ENCODE data around the gene CES2.

The CES2 gene

GRCh38 chr16:66888647-66889615 is 46.4 kb upstream of the CES2 start:
- no peak overlapping the region for H3K4me2 ChIP-seq (ENCODE audit: low read depth, low read length)
- TF ChIP-seq EZH2 (optimal IDR thresholded peaks at IDR 0.05; ENCODE audit: low read depth, low read length), result no peak
- TF ChIP-seq, protein P1, sequence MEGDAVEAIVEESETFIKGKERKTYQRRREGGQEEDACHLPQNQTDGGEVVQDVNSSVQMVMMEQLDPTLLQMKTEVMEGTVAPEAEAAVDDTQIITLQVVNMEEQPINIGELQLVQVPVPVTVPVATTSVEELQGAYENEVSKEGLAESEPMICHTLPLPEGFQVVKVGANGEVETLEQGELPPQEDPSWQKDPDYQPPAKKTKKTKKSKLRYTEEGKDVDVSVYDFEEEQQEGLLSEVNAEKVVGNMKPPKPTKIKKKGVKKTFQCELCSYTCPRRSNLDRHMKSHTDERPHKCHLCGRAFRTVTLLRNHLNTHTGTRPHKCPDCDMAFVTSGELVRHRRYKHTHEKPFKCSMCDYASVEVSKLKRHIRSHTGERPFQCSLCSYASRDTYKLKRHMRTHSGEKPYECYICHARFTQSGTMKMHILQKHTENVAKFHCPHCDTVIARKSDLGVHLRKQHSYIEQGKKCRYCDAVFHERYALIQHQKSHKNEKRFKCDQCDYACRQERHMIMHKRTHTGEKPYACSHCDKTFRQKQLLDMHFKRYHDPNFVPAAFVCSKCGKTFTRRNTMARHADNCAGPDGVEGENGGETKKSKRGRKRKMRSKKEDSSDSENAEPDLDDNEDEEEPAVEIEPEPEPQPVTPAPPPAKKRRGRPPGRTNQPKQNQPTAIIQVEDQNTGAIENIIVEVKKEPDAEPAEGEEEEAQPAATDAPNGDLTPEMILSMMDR (IDR thresholded peaks at IDR 0.05; ENCODE audit: low read length), result no peak
- no peak for TF ChIP-seq EZH2phosphoT487 (IDR thresholded peaks at IDR 0.05; ENCODE audit: low read length)
- no peak for DNase-seq
- H4K20me1 ChIP-seq (ENCODE audit: insufficient read depth, low read length), result 0 out of 2 replicates have a peak, but pooled peaks cover 4% of the 10 kb centered on the region
- no peaks in the 10 kb centered on the region for H3K9me3 ChIP-seq (replicated peaks; ENCODE audit: insufficient read depth, low read length)
- H3K4me3 ChIP-seq (ENCODE audit: low read length), result no peak overlapping the region
- no peaks in the 10 kb centered on the region for H3K27me3 ChIP-seq (replicated peaks; ENCODE audit: insufficient read depth, low read length)
- H3K36me3 ChIP-seq (replicated peaks; ENCODE audit: insufficient read depth, low read length), result peaks cover 6% of the 10 kb centered on the region
- H3F3A ChIP-seq (ENCODE audit: insufficient read depth, low read length), result no peaks in the 10 kb centered on the region
- no peaks in the 10 kb centered on the region for H3K9me2 ChIP-seq (replicated peaks; ENCODE audit: insufficient read depth, low read length)
- H3K4me1 ChIP-seq (ENCODE audit: low read length), result no peaks in the 10 kb centered on the region
- no peak overlapping the region for H3K9ac ChIP-seq (ENCODE audit: low read length)
- H2AFZ ChIP-seq (ENCODE audit: low read length), result no peak overlapping the region
- no peak overlapping the region for H3K27ac ChIP-seq (ENCODE audit: low read length)
- H3K79me2 ChIP-seq (ENCODE audit: low read length), result peaks cover 29% of the 10 kb centered on the region

DNA sequence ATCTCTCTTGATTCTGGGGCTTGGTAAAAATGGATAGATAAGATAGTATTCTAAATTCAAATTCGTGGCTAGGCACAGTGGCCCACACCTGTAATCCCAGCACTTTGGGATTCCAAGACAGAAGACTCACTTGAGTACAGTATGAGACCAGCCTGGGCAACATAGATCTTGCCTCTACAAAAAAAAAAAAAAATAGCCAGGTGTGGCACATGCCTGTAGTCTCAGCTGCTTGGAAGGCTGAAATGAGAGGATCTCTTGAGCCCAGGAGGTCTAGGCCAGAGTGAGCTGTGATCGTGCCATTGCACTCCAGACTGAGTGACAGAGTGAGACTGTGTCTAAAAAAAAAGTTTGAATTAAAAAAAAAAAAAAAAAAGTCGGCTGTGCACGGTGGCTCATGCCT is 45.7 kb upstream of the CES2 start:
- no peak overlapping the region for H2AFZ ChIP-seq (ENCODE audit: low read length)
- H3F3A ChIP-seq (ENCODE audit: insufficient read depth, low read length), result no peaks in the 10 kb centered on the region
- H3K9me3 ChIP-seq (replicated peaks; ENCODE audit: insufficient read depth, low read length), result no peaks in the 10 kb centered on the region
- no peak overlapping the region for H3K9ac ChIP-seq (ENCODE audit: low read length)
- no peak overlapping the region for H3K27ac ChIP-seq (ENCODE audit: low read length)
- no peak overlapping the region for H3K4me3 ChIP-seq (ENCODE audit: low read length)
- H3K4me1 ChIP-seq (ENCODE audit: low read length), result no peaks in the 10 kb centered on the region
- H3K27me3 ChIP-seq (replicated peaks; ENCODE audit: insufficient read depth, low read length), result no peaks in the 10 kb centered on the region
- no peak overlapping the region for H3K4me2 ChIP-seq (ENCODE audit: low read depth, low read length)
- no peaks in the 10 kb centered on the region for H3K9me2 ChIP-seq (replicated peaks; ENCODE audit: insufficient read depth, low read length)
- TF ChIP-seq, protein P1 (IDR thresholded peaks at IDR 0.05; ENCODE audit: low read length), result no peak
- TF ChIP-seq EZH2phosphoT487 (IDR thresholded peaks at IDR 0.05; ENCODE audit: low read length) (no peak), EZH2 (optimal IDR thresholded peaks at IDR 0.05; ENCODE audit: low read depth, low read length) (no peak)
- H3K36me3 ChIP-seq (replicated peaks; ENCODE audit: insufficient read depth, low read length), result peaks cover 6% of the 10 kb centered on the region
- H4K20me1 ChIP-seq (ENCODE audit: insufficient read depth, low read length), result 0 out of 2 replicates have a peak, but pooled peaks cover 3% of the 10 kb centered on the region
- peaks cover 23% of the 10 kb centered on the region for H3K79me2 ChIP-seq (ENCODE audit: low read length)
- DNase-seq, result no peak

DNA sequence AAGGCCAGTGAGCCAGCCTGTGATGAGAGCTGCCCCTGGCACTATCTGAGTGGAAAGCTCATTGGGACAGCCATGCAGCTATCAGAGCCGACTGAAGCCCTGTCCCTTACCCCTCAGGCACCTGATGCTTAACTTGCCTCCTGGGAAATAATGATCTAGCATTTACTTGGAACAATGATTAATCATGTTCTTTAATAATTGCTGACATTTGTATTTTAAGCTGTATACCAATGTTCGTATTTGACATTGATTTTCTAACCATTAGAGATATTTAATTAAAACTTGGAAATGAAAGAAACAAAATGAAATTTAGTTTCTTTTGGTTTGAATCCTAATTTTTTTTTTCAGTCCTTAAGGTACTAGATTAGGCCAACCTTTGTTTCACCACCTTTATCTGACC is 44.5 kb upstream of the CES2 start:
- no peak overlapping the region for H3K27ac ChIP-seq (ENCODE audit: low read length)
- TF ChIP-seq, protein P1 (IDR thresholded peaks at IDR 0.05; ENCODE audit: low read length), result no peak
- TF ChIP-seq EZH2phosphoT487 (IDR thresholded peaks at IDR 0.05; ENCODE audit: low read length), result no peak
- TF ChIP-seq EZH2 (optimal IDR thresholded peaks at IDR 0.05; ENCODE audit: low read depth, low read length), result no peak
- no peaks in the 10 kb centered on the region for H4K20me1 ChIP-seq (ENCODE audit: insufficient read depth, low read length)
- H3K4me2 ChIP-seq (ENCODE audit: low read depth, low read length), result no peak overlapping the region
- DNase-seq, result no peak
- H3F3A ChIP-seq (ENCODE audit: insufficient read depth, low read length), result no peaks in the 10 kb centered on the region
- H3K27me3 ChIP-seq (replicated peaks; ENCODE audit: insufficient read depth, low read length), result no peaks in the 10 kb centered on the region
- H3K9me3 ChIP-seq (replicated peaks; ENCODE audit: insufficient read depth, low read length), result no peaks in the 10 kb centered on the region
- H3K9ac ChIP-seq (ENCODE audit: low read length), result no peak overlapping the region
- H3K4me1 ChIP-seq (ENCODE audit: low read length), result no peaks in the 10 kb centered on the region
- peaks cover 12% of the 10 kb centered on the region; the same call in 1 of the 2 replicates for H3K79me2 ChIP-seq (ENCODE audit: low read length)
- no peaks in the 10 kb centered on the region for H3K36me3 ChIP-seq (replicated peaks; ENCODE audit: insufficient read depth, low read length)
- no peak overlapping the region for H2AFZ ChIP-seq (ENCODE audit: low read length)
- no peak overlapping the region for H3K4me3 ChIP-seq (ENCODE audit: low read length)
- no peaks in the 10 kb centered on the region for H3K9me2 ChIP-seq (replicated peaks; ENCODE audit: insufficient read depth, low read length)

Measured in MM.1S (cell line).